22Rv1 (cell line): ENCODE data around the gene MTCP1.

Experiments
- CTCF ChIP-seq: fragments of 450-650 bp; IDR thresholded peaks from 2 replicates; pipeline ENCODE4 v1.5.1; 2017; ENCODE audit warnings: mild to moderate bottlenecking
- ZFX ChIP-seq: fragments of 450-650 bp; IDR thresholded peaks from 2 replicates; pipeline ENCODE4 v1.6.1; 2017; ENCODE audit warnings: antibody characterized with exemption, borderline replicate concordance

GRCh38 chrX:155028877-155029291 lies 42.1 kb downstream of the MTCP1 start:
- no peak for TF ChIP-seq CTCF
- no peak for TF ChIP-seq ZFX
